GM21390 (cell line): ENCODE results near the gene TRIM63.

Experiments
- ATAC-seq: cut with Tn5 transposase; IDR thresholded peaks from one replicate; pipeline ENCODE4 v1.9.1; 2021; ENCODE audit not compliant: unreplicated experiment

Gene TRIM63

GRCh38 chr1:26035203-26035958, 32.0 kb downstream of the TRIM63 start:
- peak; percentile 86 for ATAC-seq

GRCh38 chr1:26034504-26035202, 32.8 kb downstream of the TRIM63 start:
- ATAC-seq, result no peak

- ATAC-seq, result no peak
Measured at GRCh38 chr1:26032656-26033357, 34.6 kb downstream of the TRIM63 start.

- no peak for ATAC-seq
Measured at GRCh38 chr1:26031611-26032220, 35.7 kb downstream of the TRIM63 start.

GRCh38 chr1:26031196-26031595, 36.2 kb downstream of the TRIM63 start:
- no peak for ATAC-seq

GRCh38 chr1:26029864-26030481, 37.5 kb downstream of the TRIM63 start:
- ATAC-seq, result no peak

GRCh38 chr1:26029054-26029863, 38.2 kb downstream of the TRIM63 start:
- no peak for ATAC-seq

- ATAC-seq, result no peak
Measured at GRCh38 chr1:26028490-26028980, 38.9 kb downstream of the TRIM63 start.

GRCh38 chr1:26027716-26028489, 39.5 kb downstream of the TRIM63 start:
- ATAC-seq, result no peak

GRCh38 chr1:26025517-26025916, 41.9 kb downstream of the TRIM63 start:
- ATAC-seq, result no peak

- no peak for ATAC-seq
Measured at GRCh38 chr1:26025060-26025459, 42.4 kb downstream of the TRIM63 start.

- ATAC-seq, result no peak
Measured at GRCh38 chr1:26023826-26024225, 43.6 kb downstream of the TRIM63 start.

- no peak for ATAC-seq
Measured at GRCh38 chr1:26023009-26023408, 44.4 kb downstream of the TRIM63 start.

GRCh38 chr1:26022404-26022779, 45.0 kb downstream of the TRIM63 start:
- ATAC-seq, result no peak

GRCh38 chr1:26021647-26022403, 45.6 kb downstream of the TRIM63 start, which contains the start of gene EXTL1:
Gene EXTL1 (plus strand): TSS chr1:26021775. CDS start chr1:26022647, 872 bp downstream.
- no peak for ATAC-seq

- no peak for ATAC-seq
Measured at GRCh38 chr1:26020941-26021646, 46.3 kb downstream of the TRIM63 start.

GRCh38 chr1:26020330-26020768, 47.1 kb downstream of the TRIM63 start:
- no peak for ATAC-seq
